ENCODE data around the gene RAB2B. TPM values are rescaled to one million over a fixed set of nuclear protein-coding genes. Genes with fewer than 3 reads are reported as not detected.

Gene RAB2B
- polyA plus RNA-seq (ENCODE audit: insufficient read length in 12 of 12), result 10 to 100 TPM in 11 of 12 donors, not detected in 1; 16.7 to 32.1 (median 25.1) TPM
- long read RNA-seq, donor 1, transcript RAB2B-201 (8 exons, 2,928 nt), result major isoform, 9 of 10 reads
- long read RNA-seq, donor 1, partial matches to known transcripts, result 0 of 10 reads
- long read RNA-seq, donor 1, other reads (novel, unspliced or antisense), result 0 of 10 reads
- long read RNA-seq, donor 2, partial matches to known transcripts, result 0 of 1 reads
- long read RNA-seq, donor 2, other reads (novel, unspliced or antisense), result 0 of 1 reads
- long read RNA-seq, donor 3, partial matches to known transcripts, result 0 of 2 reads
- long read RNA-seq, donor 3, other reads (novel, unspliced or antisense), result 0 of 2 reads
- long read RNA-seq, donor 4, partial matches to known transcripts, result 0 of 3 reads
- long read RNA-seq, donor 4, other reads (novel, unspliced or antisense), result 0 of 3 reads
- long read RNA-seq, donor 5, partial matches to known transcripts, result 0 of 3 reads
- long read RNA-seq, donor 5, other reads (novel, unspliced or antisense), result 0 of 3 reads
- long read RNA-seq, donor 6, partial matches to known transcripts, result 0 of 3 reads
- long read RNA-seq, donor 6, other reads (novel, unspliced or antisense), result 0 of 3 reads
- long read RNA-seq, donor 7, partial matches to known transcripts, result 0 of 3 reads
- long read RNA-seq, donor 7, other reads (novel, unspliced or antisense), result 0 of 3 reads
- long read RNA-seq, donor 8, partial matches to known transcripts, result 0 of 3 reads
- long read RNA-seq, donor 8, other reads (novel, unspliced or antisense), result 0 of 3 reads
- long read RNA-seq, donor 9, partial matches to known transcripts, result 0 of 3 reads
- long read RNA-seq, donor 9, other reads (novel, unspliced or antisense), result 0 of 3 reads
- long read RNA-seq, donor 10, partial matches to known transcripts, result 0 of 2 reads
- long read RNA-seq, donor 10, other reads (novel, unspliced or antisense), result 0 of 2 reads
- long read RNA-seq, donor 11, transcript RAB2B-201 (8 exons, 2,928 nt), result major isoform, 6 of 7 reads
- long read RNA-seq, donor 11, partial matches to known transcripts, result 0 of 7 reads
- long read RNA-seq, donor 11, other reads (novel, unspliced or antisense), result 0 of 7 reads

DNA sequence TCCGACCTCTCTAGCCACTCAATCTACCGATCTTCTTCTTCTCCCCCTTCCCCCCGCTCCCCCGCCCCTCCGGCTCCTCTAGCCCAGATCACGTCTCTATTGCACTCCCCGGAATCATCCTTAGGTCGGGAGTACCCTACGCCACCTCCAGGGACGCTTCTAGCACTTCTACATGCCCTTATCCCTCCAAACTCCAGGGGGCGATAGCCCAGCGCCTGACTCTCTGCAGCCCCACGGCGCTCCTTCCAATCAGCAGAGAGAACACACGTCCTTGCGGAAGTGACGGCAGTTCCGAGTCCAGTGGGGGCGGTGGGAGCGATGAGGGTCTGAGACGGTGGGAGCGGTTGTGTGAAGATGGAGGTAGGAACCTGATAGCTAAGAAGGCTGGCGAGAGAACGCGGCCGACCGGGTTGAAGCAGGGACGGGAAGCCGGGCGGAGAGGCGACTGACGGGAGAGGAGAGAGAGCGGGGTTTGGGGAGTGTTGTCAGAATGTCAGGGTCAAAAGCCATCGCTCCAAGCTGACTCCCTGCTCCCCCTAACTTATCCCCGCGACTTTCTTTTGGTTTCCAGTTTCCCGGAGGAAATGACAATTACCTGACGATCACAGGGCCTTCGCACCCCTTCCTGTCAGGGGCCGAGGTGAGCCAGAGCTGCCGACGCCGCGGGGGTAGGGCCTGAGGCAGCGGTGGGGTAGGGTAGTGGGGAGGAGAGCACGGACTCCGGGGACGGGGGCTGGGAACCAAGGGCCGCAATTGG is at the start of gene RAB2B, which contains the start of gene TOX4:
RAB2B (minus strand) TSS at position 35 of the 757 bp plus-strand sequence. CDS start 87 bp downstream, outside the sequence.
TOX4 (plus strand) TSS at position 271 of the 757 bp plus-strand sequence; CDS start at position 355, 84 bp downstream.
- peak; percentile 99 for DNase-seq

DNA sequence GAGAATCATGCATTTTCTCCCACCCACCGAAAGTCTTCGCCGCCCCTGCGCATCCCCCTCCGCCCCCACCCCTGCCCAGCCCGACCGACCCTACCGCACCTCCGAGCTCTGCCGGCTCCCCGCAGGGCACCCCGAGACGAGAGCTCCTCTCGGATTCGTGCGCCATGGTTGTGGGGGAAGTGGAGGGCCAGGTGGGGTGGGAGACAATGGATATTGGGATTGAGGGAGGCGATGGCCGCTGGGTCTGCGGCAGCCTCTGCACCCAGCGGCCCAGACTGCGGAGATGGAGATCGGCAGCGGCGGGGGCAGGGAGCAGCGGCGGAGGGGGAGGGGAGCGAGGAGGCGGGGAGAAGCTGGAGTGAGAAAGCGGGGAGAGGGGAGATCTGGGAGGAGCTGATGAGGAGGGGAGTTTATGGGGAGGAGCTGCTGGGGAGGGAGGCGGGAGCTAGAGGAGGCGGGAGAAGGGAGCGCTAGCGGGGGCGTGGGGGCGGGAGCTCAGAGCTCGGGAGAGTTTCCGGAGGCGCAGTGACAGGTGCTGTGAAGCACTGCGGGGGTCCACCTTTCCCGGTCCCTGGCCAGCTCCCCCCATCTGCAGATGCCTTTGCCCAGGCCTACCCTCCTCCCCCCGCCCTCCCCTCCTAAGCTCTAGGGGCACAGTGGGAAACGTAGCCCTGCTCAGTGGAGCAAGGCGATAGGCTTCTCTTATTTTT is 49.4 kb upstream of the RAB2B start, which contains the start of gene SALL2:
SALL2 (minus strand) TSS at position 385 of the 710 bp plus-strand sequence; CDS start at position 166, 219 bp downstream.
- DNase-seq, result peak; percentile 91

GRCh38 chr14:21525571-21525961 is 48.8 kb upstream of the RAB2B start:
- peak; percentile 25 for DNase-seq

GRCh38 chr14:21524575-21525490 is 48.1 kb upstream of the RAB2B start:
- DNase-seq, result no peak

DNA sequence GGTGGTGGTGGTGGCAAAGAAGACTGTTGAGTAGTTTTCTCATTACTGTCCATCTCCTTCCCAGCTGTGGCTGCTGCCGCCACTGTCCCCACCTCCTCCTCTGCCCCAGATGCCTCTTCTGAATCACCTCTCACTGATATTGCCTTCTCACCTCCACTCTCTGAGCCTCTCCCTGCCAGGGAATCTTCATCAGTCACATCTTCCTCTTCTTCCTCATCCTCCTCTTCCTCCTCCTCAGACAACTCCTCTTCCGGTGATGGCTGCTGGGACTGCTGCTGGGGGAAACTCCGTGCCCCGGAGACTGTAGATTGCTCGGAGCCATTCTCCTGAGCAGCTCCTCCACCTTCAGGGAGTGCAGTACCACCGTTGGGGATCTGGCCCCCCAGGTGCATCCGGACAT is 46.4 kb upstream of the RAB2B start:
- DNase-seq, result no peak

DNA sequence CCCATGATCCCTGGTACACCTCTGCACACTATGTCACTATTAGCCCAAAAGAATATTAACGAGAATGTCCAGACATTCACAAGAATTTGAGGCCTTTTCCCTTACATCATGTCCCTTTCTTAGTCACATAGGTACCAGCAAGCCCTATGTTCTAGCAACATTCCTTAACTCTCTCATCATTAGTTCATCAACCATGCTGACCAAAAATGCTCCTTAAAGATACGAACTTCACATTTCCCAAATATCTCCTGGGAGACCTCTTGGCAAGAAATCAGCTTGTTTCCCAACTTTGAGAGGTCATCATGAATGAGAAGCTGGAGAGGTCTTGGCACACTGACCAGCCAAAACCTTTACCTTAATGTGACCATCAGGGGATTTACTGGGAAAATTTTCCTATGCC is 44.7 kb upstream of the RAB2B start:
- DNase-seq, result no peak

- DNase-seq, result no peak
Measured at GRCh38 chr14:21520767-21521166, 44.0 kb upstream of the RAB2B start.

DNA sequence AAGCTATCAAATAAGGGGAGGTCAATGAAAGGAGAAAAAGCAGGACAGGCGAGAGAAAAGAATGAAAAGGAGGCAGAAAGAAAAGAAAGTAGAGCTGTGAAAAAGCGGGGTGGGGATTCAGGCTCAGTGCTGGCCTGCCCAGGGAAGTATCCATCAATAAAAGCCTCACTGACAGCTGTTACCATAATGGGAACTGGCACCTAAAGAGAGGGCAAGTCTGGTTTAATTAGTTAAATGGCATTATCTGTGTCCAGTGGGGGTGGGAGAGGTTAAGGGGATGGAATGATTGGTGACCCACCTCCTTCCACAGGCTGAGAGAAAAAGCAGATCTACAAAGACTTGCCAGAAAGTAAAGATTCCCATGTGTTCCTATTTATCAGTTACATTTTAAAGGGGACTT is 42.0 kb upstream of the RAB2B start:
- DNase-seq, result no peak

DNA sequence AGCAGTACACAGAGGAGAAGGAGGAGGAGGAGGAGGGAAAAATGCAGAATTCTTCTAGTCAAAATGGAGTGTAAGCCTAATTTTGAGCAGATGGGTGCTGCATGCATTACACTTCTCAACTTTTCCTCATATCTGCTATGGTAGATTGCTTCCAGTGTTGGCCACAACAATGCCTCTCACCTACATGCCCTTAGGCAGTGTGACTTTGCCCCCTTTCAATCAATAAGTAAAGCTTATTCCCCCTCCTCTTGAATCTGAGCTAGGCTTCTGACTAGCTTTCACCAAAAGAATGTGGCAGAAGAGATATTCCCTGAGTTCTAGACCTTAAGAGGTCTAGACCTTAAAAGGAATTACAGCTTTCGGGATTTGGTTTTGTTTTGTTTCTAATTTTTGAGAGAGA is 37.6 kb upstream of the RAB2B start:
- DNase-seq, result no peak

GRCh38 chr14:21510735-21511657 is 34.2 kb upstream of the RAB2B start, which contains the start of gene METTL3:
Gene METTL3, minus strand, starts transcription at chr14:21511340. Its CDS starts 117 bp downstream, at chr14:21511223.
- peak; percentile 99 for DNase-seq

DNA sequence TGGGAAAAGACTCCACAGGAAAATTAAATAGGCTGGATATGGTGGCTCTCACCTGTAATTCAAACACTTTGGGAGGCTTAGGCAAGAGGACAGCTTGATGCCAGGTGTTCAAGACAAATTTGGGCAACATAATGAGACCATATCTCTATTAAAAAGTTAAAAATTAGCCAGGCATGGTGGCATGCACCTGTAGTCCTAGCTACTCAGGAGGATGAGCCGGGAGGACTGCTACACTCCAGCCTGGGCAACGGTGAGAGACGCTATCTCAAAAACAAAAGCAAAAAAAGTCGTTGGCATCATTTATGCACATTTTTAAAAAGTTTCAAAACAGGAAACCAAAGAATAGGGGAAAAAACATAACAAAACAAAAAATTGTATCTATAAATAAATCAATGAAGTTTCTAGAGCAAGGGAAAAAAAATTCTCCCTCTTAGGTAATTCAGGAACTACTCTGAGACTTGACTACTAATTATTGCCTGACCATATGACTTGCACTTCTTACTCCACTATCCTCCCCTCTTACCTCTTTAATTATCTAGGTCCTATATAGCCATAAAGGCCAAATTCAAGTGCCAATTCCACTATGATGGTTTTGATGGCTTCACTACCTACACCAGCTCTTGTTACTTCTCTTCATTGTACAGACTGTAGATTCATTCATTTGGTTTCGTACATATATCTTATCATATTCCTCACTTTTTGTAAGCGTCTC is 32.8 kb upstream of the RAB2B start:
- no peak for DNase-seq

- DNase-seq, result no peak
Measured at GRCh38 chr14:21506557-21506956, 29.8 kb upstream of the RAB2B start.

- no peak for DNase-seq
Measured at GRCh38 chr14:21505012-21505553, 28.3 kb upstream of the RAB2B start.

DNA sequence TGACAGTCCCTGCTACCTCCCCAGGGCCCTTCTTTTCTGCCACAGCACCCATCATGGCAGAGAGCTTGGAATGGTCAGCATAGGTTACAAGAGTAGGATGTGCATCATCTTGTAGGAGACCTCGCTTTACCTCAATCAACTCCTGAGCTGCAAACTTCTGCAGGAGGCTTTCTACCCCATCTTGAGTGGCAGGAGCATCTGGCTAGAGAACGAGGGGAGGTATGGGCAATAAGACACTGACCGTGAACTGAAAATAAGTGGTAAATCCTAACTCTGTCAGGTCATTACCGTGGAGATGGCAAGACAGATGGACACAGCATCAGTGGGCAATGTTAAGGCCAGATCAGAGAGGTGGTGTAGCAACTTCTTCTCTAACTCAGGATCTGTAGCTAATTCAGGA is 26.6 kb upstream of the RAB2B start:
- no peak for DNase-seq

GRCh38 chr14:21501568-21501967 is 24.8 kb upstream of the RAB2B start:
- DNase-seq, result no peak

DNA sequence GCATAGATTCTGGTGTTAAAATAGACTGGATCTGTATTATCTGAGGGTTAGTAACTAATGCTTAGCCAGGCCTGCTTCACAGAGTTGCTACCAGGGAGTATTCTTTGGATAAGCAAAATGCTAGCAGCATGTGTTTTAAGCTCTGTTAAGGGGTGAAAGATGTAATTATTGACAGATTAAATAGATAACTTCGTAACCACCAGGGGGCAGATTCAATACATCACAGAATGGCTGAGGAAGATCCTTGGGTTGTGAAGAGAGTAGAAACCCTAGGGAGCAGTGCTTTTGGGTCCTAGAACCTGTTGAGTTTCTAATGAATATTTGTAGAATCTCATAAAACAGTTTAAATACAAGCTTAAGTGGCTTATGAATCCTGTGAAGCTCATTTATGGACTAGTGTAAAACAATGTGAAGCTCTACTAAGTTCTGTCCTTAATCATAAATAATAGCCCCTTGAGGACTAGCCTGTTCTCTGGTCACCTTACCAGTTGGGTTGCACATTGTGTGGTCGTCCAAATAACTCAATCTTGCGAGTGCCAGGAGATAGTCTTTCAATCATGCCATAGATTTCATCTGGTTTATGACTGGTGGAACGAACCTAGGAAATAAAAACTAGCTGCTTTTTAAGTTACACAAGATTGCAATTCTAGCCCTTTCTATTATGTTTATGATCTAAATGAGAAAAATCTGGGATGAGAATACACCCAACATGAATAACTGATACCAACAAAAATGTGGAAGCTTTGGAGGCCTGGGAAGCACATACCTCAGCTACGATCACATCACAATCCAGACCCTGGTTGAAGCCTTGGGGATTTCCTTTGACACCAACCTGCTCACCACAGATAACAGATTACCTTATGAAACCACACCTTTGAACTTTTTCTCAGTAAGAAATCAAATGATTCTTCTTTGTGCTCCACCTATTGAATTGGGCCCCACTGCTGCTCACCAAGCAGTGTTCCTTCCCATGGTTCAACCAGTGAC is 22.1 kb upstream of the RAB2B start:
- peak; percentile 44 for DNase-seq
